HFF-Myc (cell line): Measurements from ENCODE around the gene PEX16.

Experiments used
- DNase-seq: peaks from one replicate; pipeline ENCODE4 v3.0.0-alpha.2; 2011; ENCODE audit warnings: low read depth; ENCODE audit errors: extremely low read depth
- H3K4me3 ChIP-seq: replicated peaks from 2 replicates; pipeline ENCODE4 v1.5.1; 2011; ENCODE audit warnings: low read depth, mild to moderate bottlenecking, control low read depth, low read length
- TF ChIP-seq, protein P1 (sequence below): IDR thresholded peaks from 2 replicates; pipeline ENCODE4 v1.5.1; 2012; ENCODE audit warnings: mild to moderate bottlenecking, low read depth, low read length, control low read depth; ENCODE audit errors: missing control alignments

PEX16 gene

DNA sequence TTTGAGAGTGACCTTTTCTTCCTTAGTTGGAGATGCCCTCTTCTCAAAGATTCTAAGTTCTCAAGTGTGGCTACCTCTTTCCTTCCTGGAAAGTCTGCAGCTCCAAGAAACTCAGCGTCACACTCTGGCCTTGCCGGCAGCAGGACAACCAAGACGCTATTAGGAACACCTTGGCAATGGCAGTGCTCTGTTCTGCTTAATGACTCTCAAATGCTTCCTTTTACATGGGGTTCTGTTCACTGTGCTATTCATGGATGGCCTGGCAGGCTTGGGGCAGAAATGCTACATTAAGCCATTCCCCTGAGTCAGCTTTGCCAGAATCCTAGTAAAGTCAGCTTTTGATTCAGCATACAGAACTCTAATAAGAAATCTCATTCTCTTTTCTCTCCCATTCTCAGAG, 30.7 kb upstream of the PEX16 start:
- TF ChIP-seq, protein P1, sequence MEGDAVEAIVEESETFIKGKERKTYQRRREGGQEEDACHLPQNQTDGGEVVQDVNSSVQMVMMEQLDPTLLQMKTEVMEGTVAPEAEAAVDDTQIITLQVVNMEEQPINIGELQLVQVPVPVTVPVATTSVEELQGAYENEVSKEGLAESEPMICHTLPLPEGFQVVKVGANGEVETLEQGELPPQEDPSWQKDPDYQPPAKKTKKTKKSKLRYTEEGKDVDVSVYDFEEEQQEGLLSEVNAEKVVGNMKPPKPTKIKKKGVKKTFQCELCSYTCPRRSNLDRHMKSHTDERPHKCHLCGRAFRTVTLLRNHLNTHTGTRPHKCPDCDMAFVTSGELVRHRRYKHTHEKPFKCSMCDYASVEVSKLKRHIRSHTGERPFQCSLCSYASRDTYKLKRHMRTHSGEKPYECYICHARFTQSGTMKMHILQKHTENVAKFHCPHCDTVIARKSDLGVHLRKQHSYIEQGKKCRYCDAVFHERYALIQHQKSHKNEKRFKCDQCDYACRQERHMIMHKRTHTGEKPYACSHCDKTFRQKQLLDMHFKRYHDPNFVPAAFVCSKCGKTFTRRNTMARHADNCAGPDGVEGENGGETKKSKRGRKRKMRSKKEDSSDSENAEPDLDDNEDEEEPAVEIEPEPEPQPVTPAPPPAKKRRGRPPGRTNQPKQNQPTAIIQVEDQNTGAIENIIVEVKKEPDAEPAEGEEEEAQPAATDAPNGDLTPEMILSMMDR: no peak
- DNase-seq: no peak
- H3K4me3 ChIP-seq: no peak overlapping the region

DNA sequence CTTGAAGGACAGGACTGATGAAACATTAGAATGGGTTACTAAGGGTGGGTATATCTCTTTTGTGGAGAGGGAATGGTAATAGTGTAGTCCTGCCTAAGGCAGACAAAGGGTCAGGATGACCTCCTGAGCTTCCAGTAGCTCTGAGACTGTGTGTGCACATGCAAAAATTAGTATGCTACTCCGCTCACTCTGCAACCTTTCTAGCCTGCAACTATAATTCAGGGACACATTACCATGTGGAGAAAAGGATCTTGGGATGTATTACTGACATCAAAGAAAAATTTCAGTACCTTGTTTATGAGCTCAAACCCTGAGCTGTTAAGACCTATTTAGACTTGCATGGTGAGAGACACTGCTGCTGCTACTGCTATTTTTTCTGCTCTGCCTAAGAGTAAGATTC, 30.2 kb upstream of the PEX16 start:
- no peak for DNase-seq
- H3K4me3 ChIP-seq: no peak overlapping the region
- TF ChIP-seq, protein P1: no peak

DNA sequence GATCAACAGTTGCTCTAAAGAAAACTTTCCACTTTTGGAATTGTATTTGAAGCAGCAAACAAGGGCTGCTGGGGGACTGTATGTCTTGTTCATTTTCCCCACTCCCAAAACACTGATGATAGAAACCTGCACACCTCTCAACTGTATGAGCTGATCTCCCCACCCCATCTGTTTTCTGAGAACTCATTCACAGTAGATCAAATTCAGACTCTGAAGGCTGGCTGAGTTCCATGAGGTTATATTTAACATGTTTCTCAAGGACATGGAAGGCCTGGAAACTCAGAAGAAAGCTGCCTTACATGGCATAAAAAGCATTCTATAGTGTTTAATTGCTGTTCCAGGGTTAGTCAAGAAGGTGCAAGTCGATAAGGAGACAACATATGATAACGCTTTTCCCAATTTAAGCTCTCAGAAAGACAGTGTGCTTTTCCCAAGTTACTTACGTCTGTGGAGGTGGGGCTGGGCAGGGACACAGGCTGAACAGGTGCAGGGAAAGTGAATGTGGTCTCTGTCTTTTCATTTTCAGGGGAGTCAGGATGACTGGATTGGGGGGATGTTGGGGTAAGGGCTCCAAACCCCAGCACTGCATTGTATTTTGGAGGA, 27.8 kb upstream of the PEX16 start:
- H3K4me3 ChIP-seq: no peak overlapping the region
- no peak for DNase-seq
- TF ChIP-seq, protein P1: no peak

DNA sequence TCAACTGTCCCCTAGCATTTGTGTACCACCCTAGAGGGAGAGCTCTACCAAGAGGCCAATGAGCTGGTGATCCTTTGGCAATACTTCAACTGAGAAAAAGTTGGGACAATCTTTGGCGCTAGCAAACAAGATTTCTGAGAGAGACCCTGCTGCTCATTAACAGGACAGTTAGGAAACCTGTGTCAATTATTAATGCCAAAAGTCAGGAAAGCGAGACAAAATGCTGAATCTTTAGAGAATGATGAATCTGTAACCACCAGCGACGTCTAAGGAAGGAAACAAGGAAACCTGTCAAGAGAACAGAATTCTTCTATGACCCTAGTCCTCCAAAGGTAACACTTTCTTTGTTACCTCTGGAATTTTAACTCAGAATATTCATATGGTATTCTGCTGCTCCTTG, 24.7 kb upstream of the PEX16 start:
- DNase-seq: no peak
- TF ChIP-seq, protein P1: no peak
- no peak overlapping the region for H3K4me3 ChIP-seq

DNA sequence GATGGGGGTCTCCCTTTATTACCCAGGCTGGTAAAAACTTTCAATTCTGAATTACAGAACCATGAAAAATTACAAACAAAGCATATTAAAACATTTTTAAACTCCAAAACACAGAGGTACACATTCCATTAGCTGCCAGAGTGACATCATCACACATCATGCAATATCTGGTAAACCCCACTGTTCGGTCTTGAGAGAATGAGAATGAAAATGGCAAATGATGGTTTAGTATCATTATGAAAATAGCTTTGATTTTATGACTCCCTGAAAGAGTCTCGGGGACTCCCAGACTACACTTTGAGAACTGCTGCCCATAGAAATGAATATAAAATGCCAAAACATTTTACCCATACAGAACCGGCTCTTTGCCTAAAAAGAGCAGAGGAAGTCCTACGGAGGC, 23.6 kb upstream of the PEX16 start:
- DNase-seq: no peak
- TF ChIP-seq, protein P1: no peak
- H3K4me3 ChIP-seq: no peak overlapping the region

DNA sequence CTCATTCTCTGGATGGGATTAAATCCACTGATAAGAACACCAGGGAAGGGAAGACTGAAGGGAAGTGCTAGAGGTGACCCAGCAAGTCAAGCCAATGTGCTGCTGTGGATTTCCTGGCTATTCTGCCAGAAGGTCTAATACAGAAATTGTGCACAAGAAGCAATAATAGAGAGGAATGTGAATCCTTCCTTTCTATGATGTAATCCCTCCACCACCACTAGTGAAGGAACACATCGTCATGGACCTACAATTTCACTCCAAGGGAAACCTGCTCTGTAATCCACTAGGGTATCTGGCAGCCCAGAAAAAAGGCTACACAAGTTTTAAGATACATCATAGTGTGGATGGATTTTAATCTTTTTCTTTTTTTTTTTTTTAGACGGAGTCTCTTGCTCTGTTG, 22.2 kb upstream of the PEX16 start:
- TF ChIP-seq, protein P1: no peak
- no peak overlapping the region for H3K4me3 ChIP-seq
- DNase-seq: no peak

DNA sequence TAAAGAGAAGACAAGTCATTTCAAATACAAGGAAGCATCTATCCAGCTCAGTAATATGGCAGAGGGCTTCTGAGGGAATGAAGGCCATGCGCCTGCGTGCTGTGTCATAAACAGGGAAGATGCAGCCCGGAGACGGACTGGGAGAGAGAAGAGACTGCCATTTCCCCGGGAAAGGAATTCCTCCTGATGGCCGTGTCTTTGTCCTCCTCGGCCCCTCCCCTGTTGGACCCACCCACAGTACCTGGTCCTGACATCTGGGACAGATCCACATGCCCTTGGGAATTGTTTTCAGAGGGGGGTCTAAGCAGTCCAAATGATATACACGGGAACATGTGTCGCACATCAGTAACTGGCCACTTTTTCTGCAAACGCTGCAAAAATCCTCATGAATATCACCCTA, 20.2 kb upstream of the PEX16 start:
- TF ChIP-seq, protein P1: no peak
- DNase-seq: no peak
- H3K4me3 ChIP-seq: no peak overlapping the region
